Astrocyte (in vitro differentiated cells and primary cell): ENCODE results near the gene LRRC4C. TPM values are rescaled to one million over a fixed set of nuclear protein-coding genes. Genes with fewer than 3 reads are reported as not detected.
"Not testable (repeated sequence)": the region's sequence is repeated elsewhere in the genome, so short reads cannot be mapped to it uniquely, and the experiment has no call there.

ENCODE experiments used
- DNase-seq: peaks from one replicate; pipeline ENCODE4 v3.0.0-alpha.2; 2010; ENCODE audit warnings: low read depth
- FAIRE-seq: peaks from 2 replicates; lab custom pipeline; 2011; peaks lifted over from hg19 to GRCh38; lab: Jason Lieb, UNC
- H2AFZ ChIP-seq: 2 replicates; pipeline ENCODE4 v1.6.0; 2012; ENCODE audit warnings: low read depth, low read length, inconsistent platforms
- H3K27ac ChIP-seq: 2 replicates; pipeline ENCODE4 v1.5.1; 2011; ENCODE audit warnings: low read depth, low read length, inconsistent platforms
- H3K27me3 ChIP-seq: 2 replicates; pipeline ENCODE4 v1.6.0; 2011; ENCODE audit warnings: low read length, inconsistent platforms; ENCODE audit not compliant: insufficient read depth
- H3K36me3 ChIP-seq: 2 replicates; pipeline ENCODE4 v1.5.1; 2011; ENCODE audit warnings: low read length, inconsistent platforms; ENCODE audit not compliant: insufficient read depth
- H3K4me1 ChIP-seq: 2 replicates; pipeline ENCODE4 v1.5.1; 2011; ENCODE audit warnings: low read length, inconsistent platforms; ENCODE audit not compliant: insufficient read depth
- H3K4me2 ChIP-seq: 2 replicates; pipeline ENCODE4 v1.6.0; 2012; ENCODE audit warnings: low read length, inconsistent platforms
- H3K4me3 ChIP-seq: 2 replicates; pipeline ENCODE4 v1.5.1; 2011; ENCODE audit warnings: low read depth, mild to moderate bottlenecking, low read length, inconsistent platforms; ENCODE audit not compliant: insufficient read depth
- H3K79me2 ChIP-seq: 2 replicates; pipeline ENCODE4 v1.6.0; 2012; ENCODE audit warnings: mild to moderate bottlenecking, low read length, inconsistent platforms; ENCODE audit not compliant: insufficient read depth
- H3K9ac ChIP-seq: 2 replicates; pipeline ENCODE4 v1.6.0; 2012; ENCODE audit warnings: mild to moderate bottlenecking, low read length, inconsistent platforms
- H3K9me3 ChIP-seq: 2 replicates; pipeline ENCODE4 v1.5.1; 2012; ENCODE audit warnings: low read depth, mild to moderate bottlenecking, low read length, inconsistent platforms; ENCODE audit not compliant: insufficient read depth
- H4K20me1 ChIP-seq: 2 replicates; pipeline ENCODE4 v1.6.0; 2012; ENCODE audit warnings: low read length, inconsistent platforms; ENCODE audit not compliant: insufficient read depth
- H3K27ac Mint-ChIP-seq: one replicate; pipeline ENCODE4 v1.8.0; 2021; ENCODE audit warnings: mild to moderate bottlenecking, mixed read lengths; ENCODE audit not compliant: unreplicated experiment
- H3K27me3 Mint-ChIP-seq: one replicate; pipeline ENCODE4 v1.8.0; 2021; ENCODE audit warnings: low read depth, mixed read lengths; ENCODE audit not compliant: unreplicated experiment
- H3K36me3 Mint-ChIP-seq: one replicate; pipeline ENCODE4 v1.8.0; 2021; ENCODE audit warnings: low read depth, mixed read lengths; ENCODE audit not compliant: unreplicated experiment
- H3K4me1 Mint-ChIP-seq: one replicate; pipeline ENCODE4 v1.8.0; 2021; ENCODE audit warnings: low read depth, mixed read lengths; ENCODE audit not compliant: unreplicated experiment
- H3K4me3 Mint-ChIP-seq: one replicate; pipeline ENCODE4 v1.8.0; 2021; ENCODE audit warnings: mild to moderate bottlenecking, moderate library complexity, mixed read lengths; ENCODE audit not compliant: unreplicated experiment
- H3K9me3 Mint-ChIP-seq: one replicate; pipeline ENCODE4 v1.8.0; 2021; ENCODE audit warnings: mild to moderate bottlenecking, mixed read lengths; ENCODE audit not compliant: unreplicated experiment
- EZH2 ChIP-seq: IDR thresholded peaks from 2 replicates; pipeline ENCODE4 v1.6.1; 2012; ENCODE audit warnings: mild to moderate bottlenecking, low read length, inconsistent platforms; ENCODE audit not compliant: insufficient read depth
- total RNA-seq: library from RNA; stranded (reverse); gene quantifications from 2 replicates; pipeline ENCODE4 v1.2.1, GENCODE V29; 2021
- TF ChIP-seq, protein P1 (sequence below): IDR thresholded peaks from 2 replicates; pipeline ENCODE4 v1.5.1; 2011; ENCODE audit warnings: low read depth, mild to moderate bottlenecking, inconsistent platforms, low read length, moderate library complexity; ENCODE audit not compliant: insufficient read depth

LRRC4C gene
- total RNA-seq, 1 donor from 2014 or later, result 9.0 TPM

GRCh38 chr11:40175980-40176379 is 1283.5 kb downstream of the LRRC4C start:
- no peaks in the 10 kb centered on the region for H4K20me1 ChIP-seq
- H3K4me3 Mint-ChIP-seq, result no peak overlapping the region
- H3K4me1 Mint-ChIP-seq, result peaks cover 18% of the 10 kb centered on the region
- H3K79me2 ChIP-seq, result no peaks in the 10 kb centered on the region
- H3K27ac Mint-ChIP-seq, result peak overlapping the region; percentile 73
- H3K4me3 ChIP-seq, result no peak overlapping the region
- no peaks in the 10 kb centered on the region for H3K27me3 Mint-ChIP-seq
- no peak overlapping the region for H2AFZ ChIP-seq
- no peak overlapping the region for H3K9ac ChIP-seq
- TF ChIP-seq, protein P1, sequence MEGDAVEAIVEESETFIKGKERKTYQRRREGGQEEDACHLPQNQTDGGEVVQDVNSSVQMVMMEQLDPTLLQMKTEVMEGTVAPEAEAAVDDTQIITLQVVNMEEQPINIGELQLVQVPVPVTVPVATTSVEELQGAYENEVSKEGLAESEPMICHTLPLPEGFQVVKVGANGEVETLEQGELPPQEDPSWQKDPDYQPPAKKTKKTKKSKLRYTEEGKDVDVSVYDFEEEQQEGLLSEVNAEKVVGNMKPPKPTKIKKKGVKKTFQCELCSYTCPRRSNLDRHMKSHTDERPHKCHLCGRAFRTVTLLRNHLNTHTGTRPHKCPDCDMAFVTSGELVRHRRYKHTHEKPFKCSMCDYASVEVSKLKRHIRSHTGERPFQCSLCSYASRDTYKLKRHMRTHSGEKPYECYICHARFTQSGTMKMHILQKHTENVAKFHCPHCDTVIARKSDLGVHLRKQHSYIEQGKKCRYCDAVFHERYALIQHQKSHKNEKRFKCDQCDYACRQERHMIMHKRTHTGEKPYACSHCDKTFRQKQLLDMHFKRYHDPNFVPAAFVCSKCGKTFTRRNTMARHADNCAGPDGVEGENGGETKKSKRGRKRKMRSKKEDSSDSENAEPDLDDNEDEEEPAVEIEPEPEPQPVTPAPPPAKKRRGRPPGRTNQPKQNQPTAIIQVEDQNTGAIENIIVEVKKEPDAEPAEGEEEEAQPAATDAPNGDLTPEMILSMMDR, result no peak
- no peak for TF ChIP-seq EZH2
- peaks cover 2% of the 10 kb centered on the region for H3K9me3 ChIP-seq
- no peaks in the 10 kb centered on the region for H3K36me3 ChIP-seq
- DNase-seq (no peak), FAIRE-seq (no peak)
- no peaks in the 10 kb centered on the region for H3K4me1 ChIP-seq
- H3K27ac ChIP-seq, result no peak overlapping the region
- no peak overlapping the region for H3K4me2 ChIP-seq
- peaks cover 2% of the 10 kb centered on the region for H3K9me3 Mint-ChIP-seq
- H3K27me3 ChIP-seq, result no peaks in the 10 kb centered on the region
- no peaks in the 10 kb centered on the region for H3K36me3 Mint-ChIP-seq

GRCh38 chr11:40170078-40170477 is 1289.4 kb downstream of the LRRC4C start:
- H3K27ac Mint-ChIP-seq, result no peak overlapping the region
- Histone ChIP-seq H3K79me2 (no peaks in the 10 kb centered on the region), H3K4me1 (no peaks in the 10 kb centered on the region), H4K20me1 (no peaks in the 10 kb centered on the region), H3K36me3 (no peaks in the 10 kb centered on the region), H3K9me3 (no peaks in the 10 kb centered on the region), H3K27me3 (no peaks in the 10 kb centered on the region), H3K9ac (no peak overlapping the region), H3K4me2 (no peak overlapping the region), H3K4me3 (no peak overlapping the region), H3K27ac (no peak overlapping the region), H2AFZ (no peak overlapping the region)
- no peak for FAIRE-seq
- DNase-seq, result peak; percentile 50
- TF ChIP-seq EZH2, result no peak
- TF ChIP-seq, protein P1, result no peak
- H3K27me3 Mint-ChIP-seq, result no peaks in the 10 kb centered on the region
- peaks cover 25% of the 10 kb centered on the region for H3K4me1 Mint-ChIP-seq
- H3K4me3 Mint-ChIP-seq, result no peak overlapping the region
- H3K36me3 Mint-ChIP-seq, result peaks cover 3% of the 10 kb centered on the region
- H3K9me3 Mint-ChIP-seq, result peaks cover 2% of the 10 kb centered on the region

- DNase-seq, result no peak
- TF ChIP-seq, protein P1, result no peak
- no peak for TF ChIP-seq EZH2
- H3K9me3 Mint-ChIP-seq, result peaks cover 2% of the 10 kb centered on the region
These were observed 1291.0 kb downstream of the LRRC4C start for GRCh38 chr11:40168414-40168813.

GRCh38 chr11:40167805-40168204 is 1291.6 kb downstream of the LRRC4C start:
- H3K9ac ChIP-seq, H3K27ac Mint-ChIP-seq, H3K36me3 Mint-ChIP-seq, DNase-seq, H2AFZ ChIP-seq, H3K79me2 ChIP-seq, H3K4me3 ChIP-seq, H3K27me3 Mint-ChIP-seq, H4K20me1 ChIP-seq, H3K9me3 Mint-ChIP-seq, H3K4me2 ChIP-seq, H3K9me3 ChIP-seq, H3K27me3 ChIP-seq, H3K4me1 ChIP-seq, H3K36me3 ChIP-seq, H3K27ac ChIP-seq, H3K4me3 Mint-ChIP-seq, FAIRE-seq: not testable (repeated sequence)
- peaks cover 18% of the 10 kb centered on the region for H3K4me1 Mint-ChIP-seq

More at GRCh38 chr11:40168414-40168813, 1291.0 kb downstream of the LRRC4C start:
- no peak overlapping the region for H3K4me3 ChIP-seq
- H2AFZ ChIP-seq, result no peak overlapping the region
- H3K9ac ChIP-seq, result no peak overlapping the region
- H3K4me3 Mint-ChIP-seq, result no peak overlapping the region
- H3K27me3 ChIP-seq, result no peaks in the 10 kb centered on the region
- H4K20me1 ChIP-seq, result no peaks in the 10 kb centered on the region
- H3K36me3 ChIP-seq, result no peaks in the 10 kb centered on the region
- no peak overlapping the region for H3K4me2 ChIP-seq
- H3K4me1 ChIP-seq, result no peaks in the 10 kb centered on the region
- H3K9me3 ChIP-seq, result no peaks in the 10 kb centered on the region
- no peak overlapping the region for H3K27ac ChIP-seq
- H3K4me1 Mint-ChIP-seq, result peaks cover 15% of the 10 kb centered on the region
- peak overlapping the region; percentile 26 for H3K27ac Mint-ChIP-seq
- FAIRE-seq, result no peak
- H3K27me3 Mint-ChIP-seq, result no peaks in the 10 kb centered on the region
- H3K36me3 Mint-ChIP-seq, result peaks cover 3% of the 10 kb centered on the region
- no peaks in the 10 kb centered on the region for H3K79me2 ChIP-seq
